HL-60/S4 treated with retinoic acid at 250 ng/mL for 4 days and 3 days (cell line): ENCODE data around the gene ANAPC5.
"Not testable (repeated sequence)": the region's sequence is repeated elsewhere in the genome, so short reads cannot be mapped to it uniquely, and the experiment has no call there.

Experiments
- in situ Hi-C: fragments of 300-500 bp; cut with MboI; formaldehyde crosslinking; loops from 2 replicates; pipeline ENCODE4 v1.7.0; 2022; ENCODE audit warnings: low sequenced_read_pairs

ANAPC5 gene

GRCh38 chr12:121314431-121314830 is 37.8 kb downstream of the ANAPC5 start:
- in situ Hi-C loops = no loop called here

- in situ Hi-C loops = not testable (repeated sequence)
These were observed 42.0 kb downstream of the ANAPC5 start for GRCh38 chr12:121310231-121310630.

GRCh38 chr12:121307397-121307796 is 44.8 kb downstream of the ANAPC5 start:
- in situ Hi-C loops = not testable (repeated sequence)

- in situ Hi-C loops = no loop called here
These were observed 47.9 kb downstream of the ANAPC5 start for GRCh38 chr12:121304306-121304705.

GRCh38 chr12:121301876-121302275 is 50.3 kb downstream of the ANAPC5 start:
- in situ Hi-C loops = no loop called here

GRCh38 chr12:121300083-121300819 is 52.0 kb downstream of the ANAPC5 start:
- in situ Hi-C loops = no loop called here

GRCh38 chr12:121299662-121300061 is 52.5 kb downstream of the ANAPC5 start:
- in situ Hi-C loops = no loop called here

GRCh38 chr12:121298411-121298810 is 53.8 kb downstream of the ANAPC5 start:
- in situ Hi-C loops = not testable (repeated sequence)

- in situ Hi-C loops = no loop called here
These were observed 54.7 kb downstream of the ANAPC5 start for GRCh38 chr12:121297435-121297991.

- in situ Hi-C loops = no loop called here
These were observed 55.4 kb downstream of the ANAPC5 start, which contains the start of gene CAMKK2 for GRCh38 chr12:121296618-121297434. CAMKK2 (minus strand) TSS chr12:121296709; CDS start chr12:121274526, 22,183 bp downstream.

GRCh38 chr12:121295746-121296617 is 56.2 kb downstream of the ANAPC5 start:
- in situ Hi-C loops = no loop called here

GRCh38 chr12:121295116-121295745 is 57.0 kb downstream of the ANAPC5 start:
- in situ Hi-C loops = no loop called here

GRCh38 chr12:121294151-121294889 is 57.9 kb downstream of the ANAPC5 start:
- in situ Hi-C loops = no loop called here

- in situ Hi-C loops = no loop called here
These were observed 58.6 kb downstream of the ANAPC5 start for GRCh38 chr12:121293603-121294002.

GRCh38 chr12:121290410-121290809 is 61.8 kb downstream of the ANAPC5 start:
- in situ Hi-C loops = no loop called here

GRCh38 chr12:121289962-121290361 is 62.2 kb downstream of the ANAPC5 start:
- in situ Hi-C loops = no loop called here

GRCh38 chr12:121288986-121289385 is 63.2 kb downstream of the ANAPC5 start:
- in situ Hi-C loops = no loop called here

- in situ Hi-C loops = no loop called here
These were observed 63.9 kb downstream of the ANAPC5 start for GRCh38 chr12:121288158-121288845.
